K562 (cell line): ENCODE data around the gene SCNN1A. TPM values are rescaled to one million over a fixed set of nuclear protein-coding genes. Genes with fewer than 3 reads are reported as not detected.

Experiments
- ETS2 ChIP-seq: IDR thresholded peaks from 2 replicates; pipeline ENCODE4 v1.6.1; 2016; ENCODE audit warnings: borderline replicate concordance, missing genetic modification characterization, mild to moderate bottlenecking, moderate library complexity, missing compliant biosample characterization; ENCODE audit not compliant: poor library complexity, severe bottlenecking
- FOXP4 ChIP-seq: sonication (generic); formaldehyde crosslinking; IDR thresholded peaks from 2 replicates; pipeline ENCODE4 v1.8.0; 2022; ENCODE audit warnings: mild to moderate bottlenecking, missing genetic modification reagents, borderline replicate concordance
- JUN ChIP-seq, 2 experiments: sonication (generic) in 1 of 2; formaldehyde crosslinking in 1 of 2; IDR thresholded peaks; 2 replicates each; pipeline versions ENCODE4 v1.6.1 to v1.8.0; 2012 to 2022; ENCODE audit warnings: borderline replicate concordance in 2 of 2, mild to moderate bottlenecking in 2 of 2, improper control_type of control experiment in 1 of 2, low read depth in 1 of 2, low read length in 1 of 2, missing genetic modification reagents in 1 of 2
- KAT2B ChIP-seq: IDR thresholded peaks from one replicate; pipeline ENCODE4 v1.6.1; 2012; ENCODE audit warnings: low read depth, mild to moderate bottlenecking, control low read depth, inconsistent platforms, low read length, moderate library complexity
- NCOA6 ChIP-seq: fragments of 450-650 bp; IDR thresholded peaks from 2 replicates; pipeline ENCODE4 v1.6.1; 2017; ENCODE audit warnings: mild to moderate bottlenecking
- RBM15 ChIP-seq: fragments of 200-400 bp; formaldehyde crosslinking; IDR thresholded peaks from 2 replicates; pipeline ENCODE4 v1.6.1; 2018; ENCODE audit warnings: mild to moderate bottlenecking, low read length, moderate library complexity; ENCODE audit not compliant: insufficient read depth
- SFPQ ChIP-seq: fragments of 200-400 bp; formaldehyde crosslinking; IDR thresholded peaks from 2 replicates; pipeline ENCODE4 v1.6.1; 2017; ENCODE audit warnings: mild to moderate bottlenecking, low read depth, low read length, moderate library complexity
- TFAP4 ChIP-seq: sonication (generic); formaldehyde crosslinking; IDR thresholded peaks from 2 replicates; pipeline ENCODE4 v1.8.0; 2022; ENCODE audit warnings: missing genetic modification reagents, mild to moderate bottlenecking, moderate library complexity, borderline replicate concordance
- XRCC3 ChIP-seq: fragments of 450-650 bp; IDR thresholded peaks from 2 replicates; pipeline ENCODE4 v1.6.1; 2017; ENCODE audit warnings: mild to moderate bottlenecking, moderate library complexity
- ZNF408 ChIP-seq: fragments of 250-450 bp; sonication (Bioruptor Pico); IDR thresholded peaks from 2 replicates; pipeline ENCODE4 v1.4.0; 2020; ENCODE audit warnings: low read depth, mild to moderate bottlenecking, moderate library complexity
- ZNF586 ChIP-seq: fragments of 450-650 bp; formaldehyde crosslinking; conservative IDR thresholded peaks from 2 replicates; pipeline ENCODE4 v1.4.0; 2020; ENCODE audit warnings: mild to moderate bottlenecking, moderate library complexity
- ZNF592 ChIP-seq: fragments of 450-650 bp; IDR thresholded peaks from 2 replicates; pipeline ENCODE4 v1.6.1; 2017; ENCODE audit warnings: antibody characterized with exemption, mild to moderate bottlenecking
- ZNF75A ChIP-seq: fragments of 450-650 bp; formaldehyde crosslinking; IDR thresholded peaks from 2 replicates; pipeline ENCODE4 v1.4.0; 2020; ENCODE audit warnings: mild to moderate bottlenecking
- ZNF76 ChIP-seq: fragments of 250-450 bp; sonication (Bioruptor Pico); IDR thresholded peaks from 2 replicates; pipeline ENCODE4 v1.4.0; 2020; ENCODE audit warnings: mild to moderate bottlenecking, moderate library complexity, borderline replicate concordance
- ZNF785 ChIP-seq: fragments of 250-450 bp; sonication (Bioruptor Pico); IDR thresholded peaks from 2 replicates; pipeline ENCODE4 v1.4.0; 2020; ENCODE audit warnings: mild to moderate bottlenecking
- ZNF830 ChIP-seq: fragments of 250-450 bp; sonication (Bioruptor Pico); IDR thresholded peaks from 2 replicates; pipeline ENCODE4 v1.5.0; 2021; ENCODE audit warnings: mild to moderate bottlenecking
- ZZZ3 ChIP-seq: fragments of 450-650 bp; IDR thresholded peaks from 2 replicates; pipeline ENCODE4 v1.6.1; 2016; ENCODE audit warnings: antibody characterized with exemption, mild to moderate bottlenecking, moderate library complexity
- polyA plus RNA-seq, 8 experiments: library from polyadenylated mRNA; depleted of rRNA in 4 of 8; stranded (reverse) in 5 of 8; unstranded in 3 of 8; fragments of >200 nt; fragmentation: Nextera tagmentation in 2 of 8; fragmentation: Illumina TruSeq in 1 of 8; extraction: Ambion mirVana in 2 of 8; extraction: Trizol in 1 of 8; gene quantifications; 2 replicates each; pipeline versions ENCODE4 v1.2.1 to v1.2.3, GENCODE V29; 2011 to 2014; ENCODE audit warnings: inconsistent platforms in 1 of 8, missing spikeins in 1 of 8
- total RNA-seq, 7 experiments: library from RNA; depleted of rRNA in 6 of 7; stranded (reverse); fragments of >200 nt in 6 of 7; fragmentation: Illumina TruSeq in 2 of 7; extraction: Trizol in 2 of 7; gene quantifications; 2 replicates each; pipeline versions ENCODE4 v1.2.1 to v1.2.3, GENCODE V29; 2011 to 2021; ENCODE audit warnings: low replicate concordance in 1 of 7

Gene SCNN1A
- total and polyA plus RNA-seq, 9 of the 15 experiments (the other 6 are each of a cell fraction or from before 2014, with no cell fraction given): 0.15 to 0.49 (median 0.32) TPM; not detected in 5

GRCh38 chr12:6345319-6346091 lies 29.9 kb downstream of the SCNN1A start (continued):
- TF ChIP-seq RBM15: no peak
- no peak for TF ChIP-seq ZNF408 (CRISPR knock-in tag)
- TF ChIP-seq TFAP4: 0 out of 2 replicates have a peak, but pooled peaks have one; percentile 15
- no peak for TF ChIP-seq ZZZ3
- TF ChIP-seq ETS2 (tag): no peak
- TF ChIP-seq ZNF76 (CRISPR knock-in tag): no peak
- TF ChIP-seq SFPQ: no peak
- TF ChIP-seq ZNF785 (CRISPR knock-in tag): no peak
- no peak for TF ChIP-seq XRCC3
- TF ChIP-seq ZNF75A (CRISPR knock-in tag): no peak
- no peak for TF ChIP-seq ZNF830 (CRISPR knock-in tag)
- TF ChIP-seq ZNF586 (CRISPR knock-in tag): no peak
- TF ChIP-seq JUN (IDR thresholded peaks at IDR 0.05; ENCODE audit: borderline replicate concordance, low read depth, low read length): peak; percentile 97
- peak; percentile 38; the same call in 1 of the 2 replicates for TF ChIP-seq JUN (CRISPR knock-in tag; IDR thresholded peaks at IDR 0.05; ENCODE audit: borderline replicate concordance)
- TF ChIP-seq FOXP4 (CRISPR knock-in tag): no peak
- no peak for TF ChIP-seq ZNF592
- TF ChIP-seq NCOA6: no peak
- TF ChIP-seq KAT2B: no peak
